A549 (cell line): Measurements from ENCODE around the gene SYTL2. TPM values are rescaled to one million over a fixed set of nuclear protein-coding genes. Genes with fewer than 3 reads are reported as not detected.

Source experiments
- ATAC-seq, 2 experiments: fragments of 200-7000 bp in 1 of 2; fragments of >200 bp in 1 of 2; cut with Nextera tagmentation in 1 of 2; cut with Tn5 transposase in 1 of 2; 3 replicates each; pipeline versions ENCODE4 v1.8.0 to v1.9.1; 2018 to 2020; ENCODE audit warnings: mild to moderate bottlenecking in 1 of 2, moderate library complexity in 1 of 2
- CTCF ChIA-PET: fragments of 300-600 bp; sonication (Branson Sonifier 250); formaldehyde crosslinking; extraction: SDS; loops from one replicate; lab custom pipeline; 2021; ENCODE audit warnings: antibody characterized with exemption, inconsistent platforms; lab: Yijun Ruan, JAX
- POLR2A ChIA-PET: fragments of 350-600 bp; formaldehyde crosslinking; extraction: SDS; loops from one replicate; lab custom pipeline; 2021; ENCODE audit warnings: antibody characterized with exemption, inconsistent platforms; lab: Yijun Ruan, JAX
- DNase-seq, 2 experiments: peaks; one replicate each; pipeline versions ENCODE4 v3.0.0 to v3.0.0-alpha.2; 2011 to 2016; ENCODE audit warnings: low read depth in 1 of 2, low spot score in 1 of 2
- FAIRE-seq: peaks from 2 replicates; lab custom pipeline; 2011; peaks lifted over from hg19 to GRCh38; lab: Jason Lieb, UNC
- H3K27ac ChIP-seq, 2 experiments: fragments of >200 bp; sonication (Bioruptor Twin); formaldehyde crosslinking; 3 replicates each; pipeline ENCODE4 v1.5.1; 2016 to 2017
- H3K4me1 ChIP-seq: fragments of >200 bp; sonication (Bioruptor Twin); formaldehyde crosslinking; 3 replicates; pipeline ENCODE4 v1.6.1; 2016
- H3K4me2 ChIP-seq: fragments of >200 bp; sonication (Bioruptor Twin); formaldehyde crosslinking; 3 replicates; pipeline ENCODE4 v1.6.1; 2016
- H3K4me3 ChIP-seq: fragments of >200 bp; sonication (Bioruptor Twin); formaldehyde crosslinking; 3 replicates; pipeline ENCODE4 v1.5.1; 2016
- H3K9me3 ChIP-seq: fragments of >200 bp; sonication (Bioruptor Twin); formaldehyde crosslinking; 3 replicates; pipeline ENCODE4 v1.6.1; 2016
- CBX2 ChIP-seq: fragments of 200-600 bp; sonication (generic); IDR thresholded peaks from 2 replicates; pipeline ENCODE4 v1.6.1; 2016; ENCODE audit warnings: low read depth, mild to moderate bottlenecking, borderline replicate concordance
- CHD2 ChIP-seq: fragments of 150-350 bp; IDR thresholded peaks from 2 replicates; pipeline ENCODE4 v1.6.1; 2014; ENCODE audit warnings: low read length; ENCODE audit not compliant: partially characterized antibody
- CHD4 ChIP-seq: fragments of 200-600 bp; sonication (generic); IDR thresholded peaks from 2 replicates; pipeline ENCODE4 v1.6.1; 2016; ENCODE audit warnings: antibody characterized with exemption, mild to moderate bottlenecking, borderline replicate concordance
- EHMT2 ChIP-seq: fragments of 200-600 bp; sonication (generic); IDR thresholded peaks from 2 replicates; pipeline ENCODE4 v1.6.1; 2016; ENCODE audit warnings: antibody characterized with exemption, low read depth, mild to moderate bottlenecking, moderate library complexity
- ELK1 ChIP-seq: fragments of 150-350 bp; IDR thresholded peaks from 2 replicates; pipeline ENCODE4 v1.6.1; 2014; ENCODE audit warnings: low read depth, mild to moderate bottlenecking, low read length
- EP300 ChIP-seq, 2 experiments: fragments of >200 bp; sonication (Bioruptor Twin); formaldehyde crosslinking; IDR thresholded peaks; 2 replicates in 1 of 2; 3 replicates in 1 of 2; pipeline ENCODE4 v1.6.1; 2016 to 2017
- FOSB ChIP-seq: fragments of 250-450 bp; sonication (Bioruptor Pico); IDR thresholded peaks from 2 replicates; pipeline ENCODE4 v1.5.0; 2020; ENCODE audit warnings: mild to moderate bottlenecking, moderate library complexity
- HEYL ChIP-seq: fragments of 250-450 bp; sonication (Bioruptor Pico); IDR thresholded peaks from 2 replicates; pipeline ENCODE4 v1.8.0; 2021; ENCODE audit warnings: mild to moderate bottlenecking, moderate library complexity
- HOXA7 ChIP-seq: fragments of 250-450 bp; sonication (Bioruptor Pico); IDR thresholded peaks from 2 replicates; pipeline ENCODE4 v1.5.0; 2020; ENCODE audit warnings: mild to moderate bottlenecking, moderate library complexity
- HOXB13 ChIP-seq: fragments of 250-450 bp; sonication (Bioruptor Pico); IDR thresholded peaks from 2 replicates; pipeline ENCODE4 v1.5.0; 2020; ENCODE audit warnings: low read depth, mild to moderate bottlenecking, moderate library complexity
- HOXB5 ChIP-seq: fragments of 250-450 bp; sonication (Bioruptor Pico); IDR thresholded peaks from 2 replicates; pipeline ENCODE4 v1.5.0; 2020; ENCODE audit warnings: mild to moderate bottlenecking, moderate library complexity
- JUN ChIP-seq, 2 experiments: fragments of >200 bp; sonication (Bioruptor Twin); formaldehyde crosslinking; IDR thresholded peaks; 2 replicates in 1 of 2; 3 replicates in 1 of 2; pipeline ENCODE4 v1.6.1; 2016 to 2017
- JUNB ChIP-seq: fragments of >200 bp; sonication (Bioruptor Twin); formaldehyde crosslinking; IDR thresholded peaks from 2 replicates; pipeline ENCODE4 v1.6.1; 2016
- KDM1A ChIP-seq: fragments of 200-600 bp; sonication (generic); IDR thresholded peaks from 2 replicates; pipeline ENCODE4 v1.6.1; 2016; ENCODE audit warnings: low read depth, mild to moderate bottlenecking
- NPAS2 ChIP-seq: fragments of 250-450 bp; sonication (Bioruptor Pico); IDR thresholded peaks from 2 replicates; pipeline ENCODE4 v1.8.0; 2022; ENCODE audit warnings: mild to moderate bottlenecking, moderate library complexity, borderline replicate concordance
- PBX3 ChIP-seq: IDR thresholded peaks from 2 replicates; pipeline ENCODE4 v1.6.1; 2012
- POLR2A ChIP-seq: IDR thresholded peaks from 2 replicates; pipeline ENCODE4 v1.6.1; 2012; ENCODE audit warnings: mild to moderate bottlenecking, low read length
- RARB ChIP-seq: fragments of 250-450 bp; sonication (Bioruptor Pico); IDR thresholded peaks from 2 replicates; pipeline ENCODE4 v1.8.0; 2021; ENCODE audit warnings: mild to moderate bottlenecking, moderate library complexity
- RFX5 ChIP-seq: fragments of 450-650 bp; IDR thresholded peaks from 2 replicates; pipeline ENCODE4 v1.7.1; 2014; ENCODE audit warnings: antibody characterized with exemption, mild to moderate bottlenecking, moderate library complexity
- RNF2 ChIP-seq: fragments of 200-600 bp; sonication (generic); IDR thresholded peaks from 2 replicates; pipeline ENCODE4 v1.6.1; 2016; ENCODE audit warnings: low read depth, mild to moderate bottlenecking, antibody characterized with exemption, moderate library complexity, borderline replicate concordance
- SMC3 ChIP-seq: fragments of >200 bp; sonication (Bioruptor Twin); formaldehyde crosslinking; IDR thresholded peaks from 3 replicates; pipeline ENCODE4 v1.6.1; 2018; ENCODE audit warnings: inconsistent platforms
- SREBF2 ChIP-seq: fragments of 450-650 bp; IDR thresholded peaks from 2 replicates; pipeline ENCODE4 v1.6.1; 2014; ENCODE audit warnings: mild to moderate bottlenecking, moderate library complexity
- TP53 ChIP-seq: fragments of 250-450 bp; sonication (Bioruptor Pico); IDR thresholded peaks from 2 replicates; pipeline ENCODE4 v1.5.0; 2021; ENCODE audit warnings: mild to moderate bottlenecking, moderate library complexity
- ZC3H11A ChIP-seq: fragments of 450-650 bp; IDR thresholded peaks from 2 replicates; pipeline ENCODE4 v1.6.1; 2014; ENCODE audit warnings: antibody characterized with exemption, mild to moderate bottlenecking
- ZFP36 ChIP-seq: fragments of 450-650 bp; IDR thresholded peaks from 2 replicates; pipeline ENCODE4 v1.6.1; 2014; ENCODE audit warnings: borderline replicate concordance; ENCODE audit not compliant: partially characterized antibody
- ZNF302 ChIP-seq: fragments of 250-450 bp; sonication (Bioruptor Pico); IDR thresholded peaks from 2 replicates; pipeline ENCODE4 v1.9.0; 2021; ENCODE audit warnings: inconsistent platforms, mild to moderate bottlenecking, moderate library complexity
- WGBS: methylation state at CpG from one replicate; pipeline ENCODE4 v1.1.6; 2017; ENCODE audit errors: missing lambda C conversion rate; 5-methylcytosine and 5-hydroxymethylcytosine counted together
- polyA plus RNA-seq, 4 experiments: library from polyadenylated mRNA; depleted of rRNA in 3 of 4; stranded (reverse); fragments of >200 nt; fragmentation: RNase III in 1 of 4; extraction: RNeasy Plus Mini Kit Qiagen cat#74134 plus additional on column Dnase treatment in 1 of 4; gene quantifications; 2 replicates in 3 of 4; 3 replicates in 1 of 4; pipeline ENCODE4 v1.2.3, GENCODE V29; 2011 to 2017
- TF ChIP-seq, protein P1 (sequence below): fragments of 250-450 bp; sonication (Bioruptor Pico); IDR thresholded peaks from 2 replicates; pipeline ENCODE4 v1.5.0; 2020; ENCODE audit warnings: low read depth, mild to moderate bottlenecking, moderate library complexity
- TF ChIP-seq, protein P2 (sequence below): fragments of >200 bp; sonication (Bioruptor Twin); formaldehyde crosslinking; IDR thresholded peaks from 2 replicates; pipeline ENCODE4 v1.6.1; 2016

Gene SYTL2
- polyA plus RNA-seq, 2 of the 4 experiments (the other 2 are of a cell fraction): 11.6 to 34.2 TPM

DNA sequence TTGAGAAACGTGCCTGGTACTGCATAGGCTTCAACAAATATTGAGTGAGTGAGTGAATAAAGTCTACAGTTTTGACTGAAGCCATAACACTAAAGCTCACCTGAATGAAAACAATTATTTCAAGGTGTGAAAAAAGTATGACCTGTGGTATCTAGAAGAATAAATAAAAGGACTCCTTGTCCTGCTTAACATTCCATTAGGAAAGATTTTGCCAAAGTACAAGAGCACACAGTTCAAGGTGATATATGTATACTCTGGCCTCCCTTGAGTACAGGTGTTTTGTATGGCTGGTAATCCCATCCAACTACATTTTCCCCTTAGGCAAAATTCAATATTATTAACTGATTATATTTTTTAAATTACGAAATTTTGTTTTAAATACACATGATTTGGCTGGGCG, 144.3 kb downstream of the SYTL2 start:
- ChIA-PET POLR2A (no interaction called here), CTCF (no interaction called here)
- Histone ChIP-seq H3K9me3 (no peaks in the 10 kb centered on the region), H3K27ac (no peak overlapping the region), H3K4me1 (peaks cover 9% of the 10 kb centered on the region), H3K4me2 (no peak overlapping the region), H3K4me3 (no peak overlapping the region)
- 83% methylated on average over 3 of the region's 3 CpGs for WGBS
- no peak for TF ChIP-seq HOXB5
- no peak for TF ChIP-seq CBX2
- TF ChIP-seq EHMT2: no peak
- no peak for TF ChIP-seq RFX5
- no peak for TF ChIP-seq SREBF2
- TF ChIP-seq TP53: no peak
- TF ChIP-seq HOXA7 (CRISPR knock-in tag): no peak
- no peak for TF ChIP-seq ZFP36
- no peak for TF ChIP-seq POLR2A
- no peak for TF ChIP-seq NPAS2
- no peak for TF ChIP-seq JUN (IDR thresholded peaks at IDR 0.05)
- no peak for TF ChIP-seq ZC3H11A
- TF ChIP-seq, protein P1, sequence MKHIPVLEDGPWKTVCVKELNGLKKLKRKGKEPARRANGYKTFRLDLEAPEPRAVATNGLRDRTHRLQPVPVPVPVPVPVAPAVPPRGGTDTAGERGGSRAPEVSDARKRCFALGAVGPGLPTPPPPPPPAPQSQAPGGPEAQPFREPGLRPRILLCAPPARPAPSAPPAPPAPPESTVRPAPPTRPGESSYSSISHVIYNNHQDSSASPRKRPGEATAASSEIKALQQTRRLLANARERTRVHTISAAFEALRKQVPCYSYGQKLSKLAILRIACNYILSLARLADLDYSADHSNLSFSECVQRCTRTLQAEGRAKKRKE (CRISPR knock-in tag): no peak
- FAIRE-seq: no peak
- no peak for DNase-seq
- ATAC-seq: no peak

DNA sequence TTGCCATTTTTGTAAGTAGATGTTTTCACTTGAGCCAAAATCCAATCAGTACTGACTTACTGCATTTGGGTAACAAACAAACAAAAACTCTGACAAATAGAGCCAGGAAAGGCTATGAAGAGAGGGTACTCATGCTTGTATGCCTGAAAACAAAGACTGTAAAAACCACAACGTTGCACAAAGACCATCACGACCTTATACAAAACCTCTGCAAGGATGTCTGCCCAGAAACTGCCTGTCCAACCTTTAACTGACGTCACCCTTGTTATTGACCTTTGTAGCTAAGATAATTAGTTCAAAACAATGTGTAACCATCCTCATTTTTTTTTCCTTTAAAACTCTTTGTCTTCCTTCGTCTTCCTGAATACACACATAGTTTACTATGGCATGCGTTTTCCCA, 145.2 kb downstream of the SYTL2 start:
- Histone ChIP-seq H3K4me3 (no peak overlapping the region), H3K4me2 (peak overlapping the region; percentile 94), H3K9me3 (no peaks in the 10 kb centered on the region), H3K27ac (peak overlapping the region; percentile 95 to 96), H3K4me1 (peaks cover 18% of the 10 kb centered on the region)
- ATAC-seq (no peak), FAIRE-seq (peak; percentile 13), DNase-seq (no peak)
- ChIA-PET CTCF (interaction anchor here (2.8 kb wide), 1 partner anchor 15 kb away, joined by 11 read pairs; no protein-coding TSS in a partner anchor), POLR2A (interaction anchor here (3.7 kb wide), 1 partner anchor 18 kb away, joined by 37 read pairs; the partner anchor contains the start of gene TMEM126A)
- 72% methylated on average over 5 of the region's 5 CpGs for WGBS
- TF ChIP-seq, protein P2, sequence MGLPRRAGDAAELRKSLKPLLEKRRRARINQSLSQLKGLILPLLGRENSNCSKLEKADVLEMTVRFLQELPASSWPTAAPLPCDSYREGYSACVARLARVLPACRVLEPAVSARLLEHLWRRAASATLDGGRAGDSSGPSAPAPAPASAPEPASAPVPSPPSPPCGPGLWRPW: no peak
- TF ChIP-seq JUNB: no peak
- no peak for TF ChIP-seq HOXB13 (CRISPR knock-in tag)
- no peak for TF ChIP-seq CHD4
- no peak for TF ChIP-seq ZC3H11A
- no peak for TF ChIP-seq CHD2
- no peak for TF ChIP-seq EP300 (IDR thresholded peaks at IDR 0.05)
- no peak for TF ChIP-seq ELK1
- TF ChIP-seq RNF2: no peak
- no peak for TF ChIP-seq PBX3
- no peak for TF ChIP-seq ZNF302
- TF ChIP-seq HEYL: no peak
- TF ChIP-seq KDM1A: no peak
- TF ChIP-seq FOSB (CRISPR knock-in tag): no peak
- no peak for TF ChIP-seq SMC3
- TF ChIP-seq RARB (CRISPR knock-in tag): no peak
